ENCODE data around the gene NELFCD.

- TF ChIP-seq CTCF (IDR thresholded peaks at IDR 0.05; ENCODE audit: insufficient read depth, low read length, poor library complexity, severe bottlenecking) = no peak
- no peak for TF ChIP-seq EZH2phosphoT487 (conservative IDR thresholded peaks at IDR 0.05; ENCODE audit: low read length)
Measured at GRCh38 chr20:58944610-58945009, 36.4 kb upstream of the NELFCD start.

All from SU-DHL-6 (cell line).